Peyer's patch (tissue), 4 donors: ENCODE data around the gene CACNA1A. TPM values are rescaled to one million over a fixed set of nuclear protein-coding genes. Genes with fewer than 3 reads are reported as not detected.

Experiments
- DNase-seq, 3 donors: peaks; one replicate each; pipeline ENCODE4 v3.0.0-alpha.2; 2017 to 2019
- H3K27ac ChIP-seq, 4 donors: fragments of 200-600 bp; sonication (generic); one replicate each; pipeline ENCODE4 v1.5.1; 2016 to 2019
- H3K27me3 ChIP-seq, 2 donors: fragments of 200-600 bp; sonication (generic); one replicate each; pipeline ENCODE4 v1.5.1; 2019
- H3K36me3 ChIP-seq, 3 donors: fragments of 200-600 bp; sonication (generic); one replicate each; pipeline ENCODE4 v1.5.1; 2016 to 2019
- H3K4me1 ChIP-seq, 4 donors: fragments of 200-600 bp; sonication (generic); one replicate each; pipeline ENCODE4 v1.5.1; 2016 to 2019
- H3K4me3 ChIP-seq, 4 donors: fragments of 200-600 bp; sonication (generic); 1 replicate in 3 of 4; 2 replicates in 1 of 4; pipeline ENCODE4 v1.5.1; 2016 to 2019; ENCODE audit warnings: mild to moderate bottlenecking in 1 of 4
- H3K9me3 ChIP-seq, 4 donors: fragments of 200-600 bp; sonication (generic); one replicate each; pipeline ENCODE4 v1.5.1; 2016 to 2019; ENCODE audit warnings: mild to moderate bottlenecking in 1 of 4
- POLR2A ChIP-seq, 2 donors: fragments of 450-650 bp; IDR thresholded peaks; one replicate each; pipeline ENCODE4 v1.5.1; 2017; ENCODE audit warnings: antibody characterized with exemption in 2 of 2, mild to moderate bottlenecking in 2 of 2, moderate library complexity in 2 of 2
- total RNA-seq, 4 donors: library from RNA; depleted of rRNA; stranded (reverse); fragments of >200 nt; gene quantifications; one replicate each; pipeline ENCODE4 v1.1.0, GENCODE V29; 2016
- TF ChIP-seq, protein P1 (sequence below), 6 experiments: fragments of 450-650 bp in 4 of 6; fragments of 200-600 bp in 2 of 6; sonication (generic) in 1 of 6; IDR thresholded peaks; one replicate each; pipeline ENCODE4 v1.5.1; 2017 to 2019; ENCODE audit warnings: antibody characterized with exemption in 6 of 6, mild to moderate bottlenecking in 3 of 6, moderate library complexity in 1 of 6

The CACNA1A gene
- total RNA-seq, 4 donors from 2014 or later, result 16.8 to 25.7 (median 21.7) TPM

GRCh38 chr19:13329766-13330165, 176.5 kb downstream of the CACNA1A start:
- H3K36me3 ChIP-seq, result no peaks in the 10 kb centered on the region

DNA sequence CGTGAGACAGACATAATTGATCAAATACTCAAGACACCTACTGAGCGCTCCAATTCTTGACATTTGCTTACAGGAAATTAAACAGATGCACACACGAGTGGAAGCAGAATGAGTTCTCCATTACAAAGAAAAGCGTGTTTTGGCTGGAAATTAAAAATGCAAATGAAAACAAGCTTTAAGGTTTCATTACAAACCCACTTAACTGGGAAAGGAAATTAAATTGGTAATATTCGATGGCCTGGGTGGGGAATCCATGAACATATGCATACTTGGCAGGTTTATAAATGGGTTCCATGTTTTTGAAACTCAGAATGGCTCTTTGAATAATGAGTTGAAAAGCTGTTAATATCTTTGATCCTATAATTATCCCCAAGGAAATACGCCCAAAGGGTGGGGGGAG, 178.0 kb downstream of the CACNA1A start:
- Histone ChIP-seq H3K4me1 (no peaks in the 10 kb centered on the region), H3K9me3 (no peaks in the 10 kb centered on the region), H3K27ac (no peak overlapping the region), H3K36me3 (no peaks in the 10 kb centered on the region), H3K27me3 (no peaks in the 10 kb centered on the region), H3K4me3 (no peak overlapping the region)
- no peak for TF ChIP-seq POLR2A (IDR thresholded peaks at IDR 0.05)
- TF ChIP-seq, protein P1, sequence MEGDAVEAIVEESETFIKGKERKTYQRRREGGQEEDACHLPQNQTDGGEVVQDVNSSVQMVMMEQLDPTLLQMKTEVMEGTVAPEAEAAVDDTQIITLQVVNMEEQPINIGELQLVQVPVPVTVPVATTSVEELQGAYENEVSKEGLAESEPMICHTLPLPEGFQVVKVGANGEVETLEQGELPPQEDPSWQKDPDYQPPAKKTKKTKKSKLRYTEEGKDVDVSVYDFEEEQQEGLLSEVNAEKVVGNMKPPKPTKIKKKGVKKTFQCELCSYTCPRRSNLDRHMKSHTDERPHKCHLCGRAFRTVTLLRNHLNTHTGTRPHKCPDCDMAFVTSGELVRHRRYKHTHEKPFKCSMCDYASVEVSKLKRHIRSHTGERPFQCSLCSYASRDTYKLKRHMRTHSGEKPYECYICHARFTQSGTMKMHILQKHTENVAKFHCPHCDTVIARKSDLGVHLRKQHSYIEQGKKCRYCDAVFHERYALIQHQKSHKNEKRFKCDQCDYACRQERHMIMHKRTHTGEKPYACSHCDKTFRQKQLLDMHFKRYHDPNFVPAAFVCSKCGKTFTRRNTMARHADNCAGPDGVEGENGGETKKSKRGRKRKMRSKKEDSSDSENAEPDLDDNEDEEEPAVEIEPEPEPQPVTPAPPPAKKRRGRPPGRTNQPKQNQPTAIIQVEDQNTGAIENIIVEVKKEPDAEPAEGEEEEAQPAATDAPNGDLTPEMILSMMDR (IDR thresholded peaks at IDR 0.05), result no peak
- no peak for DNase-seq

More at GRCh38 chr19:13329766-13330165, 176.5 kb downstream of the CACNA1A start:
- Histone ChIP-seq H3K4me3 (no peak overlapping the region), H3K9me3 (no peaks in the 10 kb centered on the region), H3K27me3 (no peaks in the 10 kb centered on the region), H3K4me1 (no peaks in the 10 kb centered on the region), H3K27ac (no peak overlapping the region)
- no peak for DNase-seq
- no peak for TF ChIP-seq POLR2A (IDR thresholded peaks at IDR 0.05)
- TF ChIP-seq, protein P1 (IDR thresholded peaks at IDR 0.05), result no peak

GRCh38 chr19:13319526-13319925, 186.8 kb downstream of the CACNA1A start:
- TF ChIP-seq, protein P1 (IDR thresholded peaks at IDR 0.05), result no peak
- no peak for TF ChIP-seq POLR2A (IDR thresholded peaks at IDR 0.05)
- Histone ChIP-seq H3K4me3 (no peak overlapping the region), H3K27ac (no peak overlapping the region), H3K36me3 (no peaks in the 10 kb centered on the region), H3K27me3 (no peaks in the 10 kb centered on the region), H3K9me3 (peaks cover 0 to 5% (median 0%) of the 10 kb centered on the region in 4 donors), H3K4me1 (no peaks in the 10 kb centered on the region)
- DNase-seq, result no peak

GRCh38 chr19:13318190-13318589, 188.1 kb downstream of the CACNA1A start:
- no peak for DNase-seq
- Histone ChIP-seq H3K4me1 (no peaks in the 10 kb centered on the region), H3K9me3 (peaks cover 0 to 5% (median 0%) of the 10 kb centered on the region in 4 donors), H3K4me3 (no peak overlapping the region), H3K36me3 (no peaks in the 10 kb centered on the region), H3K27me3 (no peaks in the 10 kb centered on the region), H3K27ac (no peak overlapping the region)
- TF ChIP-seq, protein P1 (IDR thresholded peaks at IDR 0.05), result no peak
- no peak for TF ChIP-seq POLR2A (IDR thresholded peaks at IDR 0.05)

- TF ChIP-seq, protein P1 (IDR thresholded peaks at IDR 0.05), result no peak
- TF ChIP-seq POLR2A (IDR thresholded peaks at IDR 0.05), result no peak
- no peak for DNase-seq
- no peak overlapping the region for H3K27ac ChIP-seq
- no peak overlapping the region for H3K4me3 ChIP-seq
- H3K36me3 ChIP-seq, result no peaks in the 10 kb centered on the region
- H3K27me3 ChIP-seq, result no peaks in the 10 kb centered on the region
- H3K4me1 ChIP-seq, result no peaks in the 10 kb centered on the region
- H3K9me3 ChIP-seq, result peaks cover 0 to 5% (median 0%) of the 10 kb centered on the region in 4 donors
These were observed 190.8 kb downstream of the CACNA1A start for GRCh38 chr19:13315495-13315894.

- no peaks in the 10 kb centered on the region for H3K4me1 ChIP-seq
- H3K9me3 ChIP-seq, result peaks cover 0 to 5% (median 0%) of the 10 kb centered on the region in 4 donors
- H3K27ac ChIP-seq, result no peak overlapping the region
- no peaks in the 10 kb centered on the region for H3K27me3 ChIP-seq
- H3K36me3 ChIP-seq, result no peaks in the 10 kb centered on the region
- H3K4me3 ChIP-seq, result no peak overlapping the region
- DNase-seq, result no peak
- TF ChIP-seq, protein P1 (IDR thresholded peaks at IDR 0.05), result no peak
- no peak for TF ChIP-seq POLR2A (IDR thresholded peaks at IDR 0.05)
These were observed 191.5 kb downstream of the CACNA1A start for GRCh38 chr19:13314761-13315160.
